ENCODE measurements around the gene MRPS2. TPM values are rescaled to one million over a fixed set of nuclear protein-coding genes. Genes with fewer than 3 reads are reported as not detected.

MRPS2 gene
- total RNA-seq = 10 to 100 TPM; 25.1 to 57.3 TPM

GRCh38 chr9:135500525-135501260 lies at the start of gene MRPS2:
Gene MRPS2, plus strand, starts transcription at chr9:135500682. Its CDS starts 29 bp downstream, at chr9:135500711.

GRCh38 chr9:135479469-135480052 lies 20.9 kb upstream of the MRPS2 start, which contains the start of gene PPP1R26:
Gene PPP1R26, plus strand, starts transcription at chr9:135479782. Its CDS starts 4,729 bp downstream, at chr9:135484511.

GRCh38 chr9:135520916-135521607 lies 20.6 kb downstream of the MRPS2 start, which contains the start of gene LCN1:
Gene LCN1, plus strand, starts transcription at chr9:135521440. Its CDS starts 58 bp downstream, at chr9:135521498.

DNA sequence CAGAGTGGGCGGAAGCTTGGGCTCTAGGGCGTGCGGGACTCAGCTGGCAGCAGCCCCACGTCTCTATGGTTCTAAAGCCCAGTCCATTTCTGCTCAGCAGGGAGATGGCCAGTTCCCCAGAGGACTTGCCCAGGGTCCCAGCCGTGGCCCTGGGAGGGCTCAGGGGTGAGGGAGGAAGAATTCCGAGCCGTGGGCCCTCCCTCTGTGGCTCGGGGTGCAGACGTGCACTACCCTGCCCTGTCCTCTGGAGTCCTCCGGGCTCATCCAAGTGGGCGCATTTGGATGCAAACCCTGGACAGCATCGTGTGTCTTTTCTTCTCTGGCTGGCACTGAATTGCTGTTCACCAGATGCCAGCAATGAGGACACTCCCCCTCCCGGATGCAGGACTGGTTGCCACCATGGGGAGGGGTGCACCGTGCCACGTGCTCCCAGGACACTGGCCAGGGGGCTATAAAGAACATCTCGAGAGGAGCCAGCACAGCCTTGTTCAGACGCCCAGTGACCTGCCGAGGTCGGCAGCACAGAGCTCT lies 45.2 kb downstream of the MRPS2 start, which contains the start of gene OBP2A:
OBP2A (plus strand) TSS at position 481 of the 531 bp plus-strand sequence. CDS start 55 bp downstream, outside the sequence.

Other genes with a start within 250 kb of the MRPS2 start
- 10 to 100 TPM; 13.1 to 16.3 TPM for gene PPP1R26, start 20.9 kb upstream of the MRPS2 start, total RNA-seq
- not detected for gene LCN1, start 20.8 kb downstream of the MRPS2 start, total RNA-seq
- not detected for gene OBP2A, start 45.4 kb downstream of the MRPS2 start, total RNA-seq
- 10 to 100 TPM in 1 of 2 donors, 1 to 10 TPM in 1; 10.0 to 11.0 TPM for gene PAEP, start 61.1 kb downstream of the MRPS2 start, total RNA-seq
- not detected for gene GLT6D1, start 138.9 kb downstream of the MRPS2 start, total RNA-seq
- gene LCN9, start 162.6 kb downstream of the MRPS2 start, total RNA-seq = not detected
- not detected for gene SOHLH1, start 198.8 kb downstream of the MRPS2 start, total RNA-seq
- not detected for gene KCNT1, start 201.5 kb downstream of the MRPS2 start, total RNA-seq

Data from melanocyte of skin (primary cell).